Measurements from ENCODE around the gene GORASP2.

GRCh38 chr2:170967553-170967952 is 38.5 kb downstream of the GORASP2 start:
- no peak for TF ChIP-seq CTCF (conservative IDR thresholded peaks at IDR 0.05 in 1 of 2, IDR thresholded peaks at IDR 0.05 in 1 of 2; ENCODE audit: low read depth in 1 of 2, low read length in 2 of 2)
- TF ChIP-seq EZH2 (IDR thresholded peaks at IDR 0.05; ENCODE audit: low read length, missing control alignments): no peak
